HG02623 (cell line): ENCODE measurements around the gene CDIPT.
"Not testable (repeated sequence)": the region's sequence is repeated elsewhere in the genome, so short reads cannot be mapped to it uniquely, and the experiment has no call there.

Experiments
- ATAC-seq: cut with Tn5 transposase; IDR thresholded peaks from one replicate; pipeline ENCODE4 v1.9.1; 2021; ENCODE audit warnings: moderate library complexity; ENCODE audit not compliant: unreplicated experiment

Gene CDIPT

DNA sequence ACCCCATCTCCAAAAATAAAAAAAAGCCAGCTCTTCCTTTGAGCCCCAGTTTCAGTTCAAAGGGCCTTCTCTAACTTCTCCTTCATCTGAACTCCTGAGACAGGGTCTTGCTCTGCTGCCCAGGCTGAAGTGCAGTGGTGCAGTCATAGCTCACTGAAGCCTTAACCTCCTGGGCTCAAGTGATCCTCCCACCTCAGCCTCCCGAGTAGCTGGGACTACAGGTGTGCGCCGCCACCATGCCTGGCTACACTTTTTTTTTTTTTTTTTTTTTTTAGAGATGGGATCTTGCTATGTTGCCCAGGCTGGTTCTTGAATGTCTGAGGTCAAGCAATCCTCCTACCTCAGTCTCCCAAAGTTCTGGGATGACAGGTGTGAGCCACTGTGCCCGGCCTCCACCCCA lies 29.8 kb downstream of the CDIPT start:
- ATAC-seq, result not testable (repeated sequence)

- ATAC-seq, result no peak
Observed at GRCh38 chr16:29831490-29831889, 31.5 kb downstream of the CDIPT start.

DNA sequence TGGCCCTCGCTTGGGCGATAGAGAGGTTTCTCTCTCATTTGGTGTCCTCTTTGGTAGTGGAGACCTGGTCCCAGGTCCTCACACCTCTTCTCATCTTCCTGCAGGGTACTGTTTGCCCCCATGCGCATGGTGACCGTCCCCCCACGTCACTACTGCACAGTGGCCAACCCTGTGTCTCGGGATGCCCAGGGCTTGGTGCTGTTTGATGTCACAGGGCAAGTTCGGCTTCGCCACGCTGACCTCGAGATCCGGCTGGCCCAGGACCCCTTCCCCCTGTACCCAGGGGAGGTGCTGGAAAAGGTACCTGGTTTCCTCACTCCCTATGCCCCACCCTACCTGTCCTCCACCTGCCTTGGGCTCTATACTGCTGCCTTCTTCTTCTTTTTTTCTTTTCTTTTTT lies 32.3 kb downstream of the CDIPT start:
- no peak for ATAC-seq

DNA sequence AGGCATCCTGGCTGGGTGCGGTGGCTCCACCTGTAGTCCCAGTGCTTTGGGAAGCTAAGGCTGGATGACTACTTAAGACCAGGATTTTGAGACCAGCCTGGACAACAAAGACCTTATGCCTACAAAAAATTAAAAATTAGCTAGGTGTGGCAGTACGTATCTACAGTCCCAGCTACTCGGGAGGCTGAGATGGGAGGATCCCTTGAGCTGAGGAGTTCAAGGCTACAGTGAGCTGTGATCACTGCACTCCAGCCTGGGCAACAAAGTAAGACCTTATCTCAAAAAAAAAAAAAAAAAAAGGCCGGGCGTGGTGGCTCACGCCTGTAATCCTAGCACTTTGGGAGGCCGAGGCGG lies 36.7 kb downstream of the CDIPT start:
- ATAC-seq, result no peak

DNA sequence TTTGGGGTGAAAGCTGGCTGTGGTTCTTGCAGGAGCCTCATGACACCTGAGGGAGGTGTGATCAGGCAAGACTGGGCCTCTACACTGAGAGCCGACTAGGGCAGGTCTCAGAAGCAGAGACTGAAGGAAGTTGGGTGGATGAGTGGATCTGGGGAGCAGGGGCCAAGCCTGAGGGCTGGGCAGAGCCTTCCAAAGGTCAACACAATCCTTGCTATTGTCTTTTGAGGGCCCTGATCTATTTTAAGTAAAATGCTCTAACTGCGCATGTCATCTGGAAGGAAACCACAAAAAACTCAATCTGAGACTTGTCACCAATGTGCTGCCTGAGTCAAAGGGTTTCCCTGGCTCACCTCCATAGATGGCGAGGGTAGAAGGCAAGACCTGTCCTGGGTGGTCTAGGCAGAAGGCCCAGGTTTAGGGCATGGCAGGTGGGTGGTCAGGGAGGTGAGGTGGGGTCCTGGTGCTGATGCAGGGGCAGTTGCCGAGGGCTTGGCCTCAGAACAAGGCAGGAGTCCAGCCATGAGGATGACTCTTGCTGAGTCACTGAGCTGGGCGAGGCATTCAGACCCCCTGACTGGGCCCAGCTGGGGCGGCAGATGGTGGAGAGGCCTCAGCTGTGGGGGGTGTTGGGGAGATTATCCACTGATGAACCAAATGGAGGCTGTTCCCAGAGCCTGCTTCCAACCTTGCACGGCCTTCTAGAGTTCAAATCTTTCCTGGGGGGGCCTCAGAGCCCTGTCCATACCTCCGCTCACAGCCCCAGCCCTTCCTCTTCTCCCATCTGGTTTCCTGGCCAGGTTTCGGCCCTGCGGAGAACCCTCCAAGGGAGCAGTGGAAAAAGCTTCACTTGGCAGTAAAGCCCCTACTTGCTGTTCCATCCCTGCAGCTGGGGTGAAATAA lies 37.6 kb downstream of the CDIPT start:
- no peak for ATAC-seq

- ATAC-seq, result no peak
Observed at GRCh38 chr16:29824589-29825144, 38.4 kb downstream of the CDIPT start.

GRCh38 chr16:29821643-29822115 lies 41.3 kb downstream of the CDIPT start:
- no peak for ATAC-seq

DNA sequence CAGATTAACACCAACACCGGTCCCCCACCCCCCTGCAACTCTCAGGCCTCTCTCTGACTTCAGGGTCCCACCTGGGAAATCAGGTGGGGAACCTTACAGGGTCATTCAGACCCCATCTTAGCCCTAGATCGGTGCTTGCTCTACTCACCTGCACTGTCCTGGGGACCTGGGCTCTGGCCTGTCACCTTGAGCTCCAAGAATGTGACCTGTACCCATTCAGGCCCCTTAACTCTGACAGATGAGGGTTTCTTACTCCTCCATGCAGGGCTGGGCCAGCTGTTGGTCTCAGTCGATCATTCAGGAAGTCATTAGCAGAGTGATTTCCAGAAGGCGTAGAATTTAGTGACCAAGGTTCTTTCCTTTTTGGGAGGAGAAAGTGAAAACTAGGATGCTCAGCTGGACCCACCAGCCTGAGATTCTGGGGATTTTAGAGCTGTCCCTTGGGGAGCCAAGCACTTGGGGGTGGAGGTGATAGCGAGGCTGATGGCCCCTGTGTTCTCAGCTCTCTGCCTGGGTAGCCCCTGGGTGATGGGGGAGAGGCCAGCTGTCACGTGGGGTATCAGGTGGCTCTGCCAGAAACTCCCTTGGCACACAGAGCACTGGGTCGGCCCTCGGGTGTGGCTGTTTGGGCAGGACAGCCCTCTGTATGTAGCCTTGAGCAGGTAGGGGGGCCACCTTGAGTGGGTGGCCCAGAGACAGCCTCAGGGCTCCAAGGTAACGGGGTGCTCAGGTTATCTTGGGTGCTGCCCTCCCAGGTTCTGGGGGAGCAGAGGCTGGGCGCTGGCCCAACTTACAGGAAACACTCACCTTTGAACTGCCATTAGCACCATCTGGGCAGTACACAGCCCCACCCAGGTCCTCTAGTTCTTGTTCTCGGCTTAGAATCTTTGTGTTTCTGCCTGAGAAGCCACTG lies 42.0 kb downstream of the CDIPT start:
- peak; percentile 40 for ATAC-seq

DNA sequence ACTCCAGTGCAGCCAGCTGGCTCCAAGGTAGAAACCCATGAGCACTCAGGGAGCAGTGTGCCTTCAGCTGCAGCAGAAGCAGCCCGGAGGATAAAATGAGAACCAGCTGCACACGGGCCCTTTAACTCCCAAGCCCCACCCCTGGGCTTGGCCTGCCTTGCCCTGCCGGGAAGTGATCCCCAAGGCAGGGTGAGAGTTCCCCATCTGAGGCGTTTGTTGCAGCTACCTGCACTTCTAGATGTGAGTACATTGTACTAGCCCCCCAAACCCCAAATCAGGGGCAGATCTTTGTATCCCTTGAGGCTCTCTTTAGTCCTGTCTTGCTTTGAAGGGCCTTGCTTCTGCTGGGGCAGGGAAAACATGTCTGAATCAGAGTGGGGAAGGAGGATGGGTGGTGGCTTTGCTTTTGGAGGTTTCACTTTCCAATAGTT lies 42.7 kb downstream of the CDIPT start, which contains the start of gene MVP:
TSS of gene MVP (plus strand) at position 192 of the 431 bp plus-strand sequence. CDS start 10,088 bp downstream, outside the sequence.
- no peak for ATAC-seq

DNA sequence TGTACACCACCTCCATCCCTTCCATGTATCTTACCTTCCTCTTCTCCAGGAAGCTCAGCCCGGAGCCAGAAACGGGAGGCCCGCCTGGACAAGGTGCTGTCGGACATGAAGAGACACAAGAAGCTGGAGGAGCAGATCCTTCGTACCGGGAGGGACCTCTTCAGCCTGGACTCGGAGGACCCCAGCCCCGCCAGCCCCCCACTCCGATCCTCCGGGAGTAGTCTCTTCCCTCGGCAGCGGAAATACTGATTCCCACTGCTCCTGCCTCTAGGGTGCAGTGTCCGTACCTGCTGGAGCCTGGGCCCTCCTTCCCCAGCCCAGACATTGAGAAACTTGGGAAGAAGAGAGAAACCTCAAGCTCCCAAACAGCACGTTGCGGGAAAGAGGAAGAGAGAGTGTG lies 43.5 kb downstream of the CDIPT start:
- no peak for ATAC-seq

GRCh38 chr16:29818082-29818481 lies 44.9 kb downstream of the CDIPT start:
- no peak for ATAC-seq

GRCh38 chr16:29816694-29817441 lies 46.2 kb downstream of the CDIPT start:
- peak; percentile 2 for ATAC-seq

GRCh38 chr16:29815793-29816693 lies 47.0 kb downstream of the CDIPT start, which contains the start of gene PAGR1:
TSS of gene PAGR1 (plus strand) at chr16:29816152. CDS start at chr16:29816526, 374 bp downstream.
- peak; percentile 56 for ATAC-seq

DNA sequence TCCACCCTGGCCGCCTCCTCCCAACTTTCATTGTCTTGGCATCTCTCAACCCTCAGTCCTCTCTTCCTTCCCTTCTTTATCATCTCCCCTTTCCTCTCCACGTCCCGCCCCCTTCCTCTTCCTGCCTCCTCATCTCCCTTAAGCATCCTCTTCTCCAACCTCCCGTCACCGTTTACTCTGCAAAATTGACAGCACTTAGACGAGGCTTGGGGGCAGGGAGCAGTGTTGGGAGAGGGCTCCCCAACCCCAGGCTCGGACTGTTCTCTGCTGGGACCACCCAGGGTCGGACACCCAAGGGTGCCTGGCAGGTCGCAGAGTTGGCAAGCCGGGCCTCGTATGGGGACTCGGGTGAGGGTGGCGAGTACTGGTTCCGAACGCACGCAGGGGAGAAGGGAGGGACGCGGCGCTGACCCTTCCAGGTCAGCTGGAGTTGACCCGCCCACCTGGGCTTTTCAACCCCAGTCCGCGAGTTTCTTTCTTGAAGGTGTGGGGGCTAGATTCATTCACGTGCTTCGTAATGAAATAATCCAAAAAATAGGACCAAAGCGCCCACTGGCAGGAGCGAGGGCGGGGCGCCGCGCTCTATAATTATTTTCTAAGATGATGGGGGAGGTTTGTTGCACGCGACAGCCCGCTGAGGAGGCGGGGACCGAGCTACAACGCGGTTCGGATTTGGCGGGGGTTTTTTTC lies 47.8 kb downstream of the CDIPT start:
- no peak for ATAC-seq

- no peak for ATAC-seq
Observed at GRCh38 chr16:29814592-29814991, 48.4 kb downstream of the CDIPT start.

DNA sequence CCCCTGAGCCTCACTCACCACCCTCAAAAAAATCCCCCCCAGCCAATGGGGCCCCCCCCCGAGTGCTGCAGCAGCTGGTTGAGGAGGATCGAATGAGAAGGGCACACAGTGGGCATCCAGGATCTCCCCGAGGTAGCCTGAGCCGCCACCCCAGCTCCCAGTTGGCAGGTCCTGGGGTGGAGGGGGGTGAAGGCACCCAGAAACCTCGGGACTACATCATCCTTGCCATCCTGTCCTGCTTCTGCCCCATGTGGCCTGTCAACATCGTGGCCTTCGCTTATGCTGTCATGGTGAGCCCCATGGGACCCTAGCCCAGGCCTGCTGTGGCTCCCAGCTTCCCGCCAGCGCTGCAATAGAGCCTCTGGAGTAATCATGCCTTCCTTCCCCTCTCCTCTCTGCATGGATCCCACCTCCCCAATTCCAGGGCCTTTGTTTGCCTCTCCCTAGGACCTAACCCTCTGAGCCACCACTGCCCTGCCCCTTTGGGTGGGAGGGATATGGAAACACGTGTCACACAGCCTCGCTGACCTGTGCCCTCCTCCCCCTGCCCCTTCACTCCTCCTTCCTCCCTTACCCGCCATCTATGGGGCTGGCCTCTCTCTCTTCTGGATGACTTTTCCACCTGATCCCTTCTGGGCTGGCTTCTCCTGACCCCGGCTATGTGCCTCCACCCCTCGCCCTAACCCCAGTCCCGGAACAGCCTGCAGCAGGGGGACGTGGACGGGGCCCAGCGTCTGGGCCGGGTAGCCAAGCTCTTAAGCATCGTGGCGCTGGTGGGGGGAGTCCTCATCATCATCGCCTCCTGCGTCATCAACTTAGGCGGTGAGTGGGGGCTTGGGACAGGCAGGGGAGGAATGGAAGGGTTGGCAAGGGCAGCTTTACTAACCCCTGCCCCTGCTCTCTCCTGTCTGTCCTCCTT lies 49.1 kb downstream of the CDIPT start:
- ATAC-seq, result no peak

- no peak for ATAC-seq
Observed at GRCh38 chr16:29812754-29813643, 50.0 kb downstream of the CDIPT start.
